ENCODE measurements around the gene H3-3A. TPM values are rescaled to one million over a fixed set of nuclear protein-coding genes. Genes with fewer than 3 reads are reported as not detected.

Gene H3-3A
- total and polyA plus RNA-seq, 12 donors = 216 to 772 (median 421) TPM

- intact Hi-C loops (cut with DNase I) = no loop called here
- Histone ChIP-seq H3K36me3 (replicated peaks in 1 of 2) (no peaks in the 10 kb centered on the region), H3K27me3 (no peaks in the 10 kb centered on the region), H3K4me3 (no peak overlapping the region), H3K4me1 (replicated peaks in 1 of 2) (no peaks in the 10 kb centered on the region), H3K9me3 (replicated peaks in 1 of 3) (no peaks in the 10 kb centered on the region), H3K27ac (no peak overlapping the region)
- TF ChIP-seq, protein P1, sequence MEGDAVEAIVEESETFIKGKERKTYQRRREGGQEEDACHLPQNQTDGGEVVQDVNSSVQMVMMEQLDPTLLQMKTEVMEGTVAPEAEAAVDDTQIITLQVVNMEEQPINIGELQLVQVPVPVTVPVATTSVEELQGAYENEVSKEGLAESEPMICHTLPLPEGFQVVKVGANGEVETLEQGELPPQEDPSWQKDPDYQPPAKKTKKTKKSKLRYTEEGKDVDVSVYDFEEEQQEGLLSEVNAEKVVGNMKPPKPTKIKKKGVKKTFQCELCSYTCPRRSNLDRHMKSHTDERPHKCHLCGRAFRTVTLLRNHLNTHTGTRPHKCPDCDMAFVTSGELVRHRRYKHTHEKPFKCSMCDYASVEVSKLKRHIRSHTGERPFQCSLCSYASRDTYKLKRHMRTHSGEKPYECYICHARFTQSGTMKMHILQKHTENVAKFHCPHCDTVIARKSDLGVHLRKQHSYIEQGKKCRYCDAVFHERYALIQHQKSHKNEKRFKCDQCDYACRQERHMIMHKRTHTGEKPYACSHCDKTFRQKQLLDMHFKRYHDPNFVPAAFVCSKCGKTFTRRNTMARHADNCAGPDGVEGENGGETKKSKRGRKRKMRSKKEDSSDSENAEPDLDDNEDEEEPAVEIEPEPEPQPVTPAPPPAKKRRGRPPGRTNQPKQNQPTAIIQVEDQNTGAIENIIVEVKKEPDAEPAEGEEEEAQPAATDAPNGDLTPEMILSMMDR (IDR thresholded peaks at IDR 0.05) = no peak
- 75 to 91% (median 86%) methylated on average over 5 of the region's 5 CpGs for WGBS, 4 donors
- no peak for DNase-seq
Measured at GRCh38 chr1:226027538-226028217, 34.8 kb upstream of the H3-3A start.

DNA sequence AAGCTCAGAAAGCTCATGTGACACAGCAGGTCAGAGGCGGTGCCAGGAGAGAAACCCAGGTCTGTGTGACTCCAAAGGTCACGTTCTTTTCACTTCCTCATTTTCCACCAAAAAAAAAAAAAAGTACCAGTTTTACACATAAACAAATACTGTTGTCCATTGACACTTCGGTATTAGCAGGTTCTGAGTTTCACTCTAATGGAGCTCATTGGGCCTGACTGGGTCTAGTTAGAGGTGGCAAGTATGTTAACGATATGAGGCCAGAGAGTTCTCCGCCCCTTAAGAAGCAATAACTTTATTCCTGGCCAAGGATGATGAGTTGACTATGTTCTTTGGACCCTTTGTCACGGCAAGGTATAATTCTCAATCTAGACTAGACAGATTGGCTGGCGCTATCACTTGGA is 33.4 kb upstream of the H3-3A start:
- Histone ChIP-seq H3K27me3 (no peaks in the 10 kb centered on the region), H3K9me3 (replicated peaks in 1 of 3) (no peaks in the 10 kb centered on the region), H3K4me1 (replicated peaks in 1 of 2) (peaks cover 0 to 3% of the 10 kb centered on the region in 2 donors), H3K4me3 (no peak overlapping the region), H3K36me3 (replicated peaks in 1 of 2) (no peaks in the 10 kb centered on the region), H3K27ac (no peak overlapping the region)
- 83 to 88% (median 86%) methylated on average over 7 of the region's 7 CpGs for WGBS, 4 donors
- intact Hi-C loops (cut with DNase I) = no loop called here
- peak in 4 of 7 donors; percentile 12 to 28 (median 26) for DNase-seq
- TF ChIP-seq, protein P1 (IDR thresholded peaks at IDR 0.05) = no peak
- no peak for TF ChIP-seq POLR2A (IDR thresholded peaks at IDR 0.05)

DNA sequence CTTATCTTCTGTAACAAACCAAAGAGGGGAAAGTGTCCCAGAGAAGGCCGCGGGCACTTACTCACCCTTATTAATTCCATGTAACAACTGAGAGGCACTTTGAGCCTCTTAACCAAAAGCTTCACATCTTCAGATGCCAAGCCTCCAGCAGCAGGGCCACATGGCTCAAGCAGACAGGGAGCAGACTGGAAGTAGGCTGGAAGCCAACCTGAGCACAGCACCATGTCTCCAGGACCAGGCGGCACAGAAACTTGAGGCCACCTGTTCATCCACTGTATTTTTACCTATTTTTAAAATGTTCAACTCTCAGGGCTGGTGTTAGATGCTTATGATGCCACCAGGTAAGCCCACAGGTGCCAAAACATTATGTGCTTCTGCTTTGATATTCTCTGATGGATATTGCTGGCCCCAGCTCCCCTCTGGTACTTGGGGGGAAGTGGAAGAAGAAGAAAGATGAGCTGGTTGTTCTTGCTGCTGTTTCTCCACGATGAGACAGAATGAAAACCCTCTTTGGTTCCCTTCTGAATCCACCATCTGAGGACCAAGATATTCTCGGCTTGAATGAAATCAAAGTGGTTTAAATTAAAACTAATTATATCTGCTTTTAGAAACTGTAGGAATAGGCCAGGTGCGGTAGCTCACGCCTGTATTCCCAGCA is 32.8 kb upstream of the H3-3A start:
- H3K27me3 ChIP-seq = no peaks in the 10 kb centered on the region
- H3K4me3 ChIP-seq = no peak overlapping the region
- WGBS, 4 donors = 83 to 92% (median 88%) methylated on average over 7 of the region's 7 CpGs
- intact Hi-C loops (cut with DNase I) = no loop called here
- no peaks in the 10 kb centered on the region for H3K9me3 ChIP-seq (replicated peaks in 1 of 3)
- H3K27ac ChIP-seq = no peak overlapping the region
- DNase-seq = no peak
- peaks cover under 1 to 9% of the 10 kb centered on the region in 2 donors for H3K4me1 ChIP-seq (replicated peaks in 1 of 2)
- H3K36me3 ChIP-seq (replicated peaks in 1 of 2) = no peaks in the 10 kb centered on the region
- TF ChIP-seq, protein P1 (IDR thresholded peaks at IDR 0.05) = no peak
- no peak for TF ChIP-seq POLR2A (IDR thresholded peaks at IDR 0.05)

DNA sequence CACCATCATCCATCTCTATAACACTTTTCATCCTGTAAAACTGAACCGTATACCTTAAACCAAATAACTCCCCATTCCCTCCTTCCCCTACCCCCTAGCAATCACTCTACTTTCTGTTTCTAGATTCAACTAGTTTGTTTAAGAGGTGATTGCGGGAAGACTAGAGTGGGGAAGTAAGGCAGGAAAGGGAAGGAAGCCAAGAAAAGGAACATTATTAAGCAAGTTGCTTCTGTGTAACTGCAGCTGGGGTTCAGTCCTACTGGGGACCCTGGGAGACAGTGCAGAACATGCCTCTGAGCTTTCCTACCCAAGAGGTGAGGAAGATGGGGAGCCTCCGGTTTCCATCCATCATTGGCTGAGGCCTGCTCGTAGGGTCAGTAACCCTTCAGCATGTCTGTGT is 28.9 kb upstream of the H3-3A start:
- TF ChIP-seq POLR2A (IDR thresholded peaks at IDR 0.05) = no peak
- TF ChIP-seq, protein P1 (IDR thresholded peaks at IDR 0.05) = no peak
- Histone ChIP-seq H3K9me3 (replicated peaks in 1 of 3) (no peaks in the 10 kb centered on the region), H3K4me1 (replicated peaks in 1 of 2) (peaks cover 4 to 13% of the 10 kb centered on the region in 2 donors), H3K27ac (peak overlapping the region in 3 of 5 donors; percentile 73 to 80 (median 79)), H3K4me3 (no peak overlapping the region), H3K27me3 (no peaks in the 10 kb centered on the region), H3K36me3 (replicated peaks in 1 of 2) (no peaks in the 10 kb centered on the region)
- intact Hi-C loops (cut with DNase I) = no loop called here
- peak in 2 of 7 donors; percentile 10 to 23 for DNase-seq
- WGBS, 4 donors = 81 to 89% (median 84%) methylated on average over 4 of the region's 4 CpGs
